GM12801 (cell line): ENCODE measurements around the gene ORAI3.

Experiments used
- TF ChIP-seq, protein P1 (sequence below): IDR thresholded peaks from one replicate; pipeline ENCODE4 v1.5.1; 2011; ENCODE audit warnings: control low read depth; ENCODE audit not compliant: insufficient read length; ENCODE audit errors: extremely low read depth

The ORAI3 gene

DNA sequence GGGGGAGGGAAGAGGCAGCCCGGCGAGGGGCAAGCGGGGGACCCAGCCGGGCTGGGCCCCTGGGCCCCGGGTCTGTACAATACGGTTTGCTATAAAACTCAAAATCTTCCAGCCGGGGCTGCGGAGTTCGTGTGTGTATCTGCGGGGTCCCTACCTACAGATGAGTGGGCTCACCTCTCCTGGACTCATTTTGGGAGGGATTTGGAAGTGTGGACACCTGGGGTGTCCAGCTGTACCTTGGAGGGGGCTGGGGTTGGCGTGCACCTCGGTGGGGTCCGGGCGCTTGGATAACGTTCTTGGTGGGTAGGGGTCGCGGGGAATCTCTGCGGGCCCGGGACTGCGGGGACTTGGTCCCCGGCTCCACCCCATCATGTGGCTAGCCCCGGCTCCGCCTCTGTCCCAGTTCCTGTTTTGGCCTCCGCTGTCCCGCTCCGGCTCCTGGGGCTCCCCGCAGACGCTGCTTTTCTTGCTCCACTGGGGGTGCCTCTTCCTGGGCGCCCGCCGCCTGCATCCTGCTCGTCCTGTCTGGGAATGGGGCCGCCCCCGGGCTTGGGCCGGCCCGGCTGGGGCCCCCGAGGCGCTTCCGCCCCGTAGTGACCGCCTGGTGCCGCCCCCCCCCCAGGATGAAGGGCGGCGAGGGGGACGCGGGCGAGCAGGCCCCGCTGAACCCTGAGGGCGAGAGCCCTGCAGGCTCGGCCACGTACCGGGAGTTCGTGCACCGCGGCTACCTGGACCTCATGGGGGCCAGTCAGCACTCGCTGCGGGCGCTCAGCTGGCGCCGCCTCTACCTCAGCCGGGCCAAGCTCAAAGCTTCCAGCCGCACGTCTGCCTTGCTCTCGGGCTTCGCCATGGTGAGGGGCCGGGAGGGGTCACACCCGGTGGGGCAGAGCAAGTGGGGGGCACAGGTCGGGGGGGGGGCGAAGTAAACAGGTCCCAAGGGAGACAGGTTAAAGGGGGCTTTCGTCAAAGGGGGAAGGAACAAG lies at the start of gene ORAI3:
TSS of gene ORAI3 (plus strand) at position 402 of the 983 bp plus-strand sequence. CDS start at position 624, 222 bp downstream.
- TF ChIP-seq, protein P1, sequence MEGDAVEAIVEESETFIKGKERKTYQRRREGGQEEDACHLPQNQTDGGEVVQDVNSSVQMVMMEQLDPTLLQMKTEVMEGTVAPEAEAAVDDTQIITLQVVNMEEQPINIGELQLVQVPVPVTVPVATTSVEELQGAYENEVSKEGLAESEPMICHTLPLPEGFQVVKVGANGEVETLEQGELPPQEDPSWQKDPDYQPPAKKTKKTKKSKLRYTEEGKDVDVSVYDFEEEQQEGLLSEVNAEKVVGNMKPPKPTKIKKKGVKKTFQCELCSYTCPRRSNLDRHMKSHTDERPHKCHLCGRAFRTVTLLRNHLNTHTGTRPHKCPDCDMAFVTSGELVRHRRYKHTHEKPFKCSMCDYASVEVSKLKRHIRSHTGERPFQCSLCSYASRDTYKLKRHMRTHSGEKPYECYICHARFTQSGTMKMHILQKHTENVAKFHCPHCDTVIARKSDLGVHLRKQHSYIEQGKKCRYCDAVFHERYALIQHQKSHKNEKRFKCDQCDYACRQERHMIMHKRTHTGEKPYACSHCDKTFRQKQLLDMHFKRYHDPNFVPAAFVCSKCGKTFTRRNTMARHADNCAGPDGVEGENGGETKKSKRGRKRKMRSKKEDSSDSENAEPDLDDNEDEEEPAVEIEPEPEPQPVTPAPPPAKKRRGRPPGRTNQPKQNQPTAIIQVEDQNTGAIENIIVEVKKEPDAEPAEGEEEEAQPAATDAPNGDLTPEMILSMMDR, result no peak

GRCh38 chr16:30899794-30900193 lies 49.1 kb upstream of the ORAI3 start:
- TF ChIP-seq, protein P1, result no peak

GRCh38 chr16:30900588-30900987 lies 48.3 kb upstream of the ORAI3 start:
- TF ChIP-seq, protein P1, result no peak

- TF ChIP-seq, protein P1, result no peak
Measured at GRCh38 chr16:30901201-30902028, 47.5 kb upstream of the ORAI3 start.

- TF ChIP-seq, protein P1, result no peak
Measured at GRCh38 chr16:30902029-30902972, 46.6 kb upstream of the ORAI3 start.

DNA sequence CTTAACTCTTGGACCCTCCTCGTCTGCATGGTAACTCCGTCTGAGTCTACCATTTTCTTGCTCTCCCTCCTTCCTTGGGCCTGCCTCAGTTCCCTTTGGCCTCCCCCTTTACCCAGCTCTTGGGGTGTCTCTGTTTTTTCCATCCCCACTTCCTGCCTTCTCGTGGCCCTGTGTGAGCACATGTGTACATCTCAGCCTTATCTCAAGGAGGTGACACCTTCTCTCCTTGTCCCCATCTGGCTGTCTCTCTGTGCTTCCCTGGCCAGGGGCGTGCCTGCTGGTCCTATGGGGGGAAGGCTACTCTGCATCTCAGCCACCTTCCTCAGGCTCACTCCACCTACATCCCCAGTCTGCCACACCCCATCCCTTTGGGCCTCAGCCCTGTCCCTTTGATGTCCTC lies 45.9 kb upstream of the ORAI3 start:
- TF ChIP-seq, protein P1, result no peak
